VCaP (cell line): ENCODE data around the gene PPP4C.

Experiments
- H3K27ac ChIP-seq: fragments of 450-650 bp; 2 replicates; pipeline ENCODE4 v1.5.1; 2017
- TF ChIP-seq, protein P1 (sequence below): fragments of 450-650 bp; conservative IDR thresholded peaks from 2 replicates; pipeline ENCODE4 v1.5.1; 2017; ENCODE audit warnings: mild to moderate bottlenecking, moderate library complexity

Gene PPP4C

DNA sequence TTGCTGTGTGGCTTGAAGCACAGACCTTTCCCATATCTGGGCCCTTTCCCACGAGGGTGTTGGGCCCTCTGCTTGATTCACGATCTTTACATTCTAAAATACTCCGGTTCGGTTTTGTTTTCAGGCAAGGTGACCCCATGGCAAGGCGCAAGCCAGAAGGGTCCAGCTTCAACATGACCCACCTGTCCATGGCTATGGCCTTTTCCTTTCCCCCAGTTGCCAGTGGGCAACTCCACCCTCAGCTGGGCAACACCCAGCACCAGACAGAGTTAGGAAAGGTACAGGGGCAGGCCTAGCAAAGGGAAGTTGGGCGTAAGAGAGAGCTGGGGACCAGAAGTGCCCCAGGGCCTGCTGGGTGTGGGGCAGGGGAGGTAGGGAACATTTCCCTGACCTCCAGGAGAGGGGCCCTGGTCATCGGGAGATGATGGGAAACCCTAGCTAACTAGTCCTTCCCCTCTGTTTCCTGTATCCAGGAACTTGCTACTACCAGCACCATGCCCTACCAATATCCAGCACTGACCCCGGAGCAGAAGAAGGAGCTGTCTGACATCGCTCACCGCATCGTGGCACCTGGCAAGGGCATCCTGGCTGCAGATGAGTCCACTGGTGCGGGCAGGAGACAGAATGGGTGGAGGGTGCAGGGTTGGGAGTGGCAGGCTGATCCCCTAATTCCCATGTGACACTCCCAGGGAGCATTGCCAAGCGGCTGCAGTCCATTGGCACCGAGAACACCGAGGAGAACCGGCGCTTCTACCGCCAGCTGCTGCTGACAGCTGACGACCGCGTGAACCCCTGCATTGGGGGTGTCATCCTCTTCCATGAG is 8.8 kb upstream of the PPP4C start:
- H3K27ac ChIP-seq, result peak overlapping the region; percentile 93
- TF ChIP-seq, protein P1, sequence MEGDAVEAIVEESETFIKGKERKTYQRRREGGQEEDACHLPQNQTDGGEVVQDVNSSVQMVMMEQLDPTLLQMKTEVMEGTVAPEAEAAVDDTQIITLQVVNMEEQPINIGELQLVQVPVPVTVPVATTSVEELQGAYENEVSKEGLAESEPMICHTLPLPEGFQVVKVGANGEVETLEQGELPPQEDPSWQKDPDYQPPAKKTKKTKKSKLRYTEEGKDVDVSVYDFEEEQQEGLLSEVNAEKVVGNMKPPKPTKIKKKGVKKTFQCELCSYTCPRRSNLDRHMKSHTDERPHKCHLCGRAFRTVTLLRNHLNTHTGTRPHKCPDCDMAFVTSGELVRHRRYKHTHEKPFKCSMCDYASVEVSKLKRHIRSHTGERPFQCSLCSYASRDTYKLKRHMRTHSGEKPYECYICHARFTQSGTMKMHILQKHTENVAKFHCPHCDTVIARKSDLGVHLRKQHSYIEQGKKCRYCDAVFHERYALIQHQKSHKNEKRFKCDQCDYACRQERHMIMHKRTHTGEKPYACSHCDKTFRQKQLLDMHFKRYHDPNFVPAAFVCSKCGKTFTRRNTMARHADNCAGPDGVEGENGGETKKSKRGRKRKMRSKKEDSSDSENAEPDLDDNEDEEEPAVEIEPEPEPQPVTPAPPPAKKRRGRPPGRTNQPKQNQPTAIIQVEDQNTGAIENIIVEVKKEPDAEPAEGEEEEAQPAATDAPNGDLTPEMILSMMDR, result no peak

DNA sequence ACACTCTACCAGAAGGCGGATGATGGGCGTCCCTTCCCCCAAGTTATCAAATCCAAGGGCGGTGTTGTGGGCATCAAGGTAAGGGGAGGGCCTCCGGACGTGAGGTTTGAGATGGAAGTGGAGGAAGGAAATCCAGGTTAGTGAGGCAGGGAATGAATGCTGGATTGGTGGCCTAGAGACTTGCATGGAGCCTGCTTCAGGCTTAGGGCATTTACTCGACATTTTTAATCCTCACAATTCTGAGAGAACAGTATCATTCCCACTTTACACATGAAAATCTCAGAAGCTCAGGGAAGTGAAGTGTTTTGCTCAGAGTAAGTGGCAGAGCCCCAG is 8.2 kb upstream of the PPP4C start:
- peak overlapping the region; percentile 93; the same call in 1 of the 2 replicates for H3K27ac ChIP-seq
- TF ChIP-seq, protein P1, result no peak

DNA sequence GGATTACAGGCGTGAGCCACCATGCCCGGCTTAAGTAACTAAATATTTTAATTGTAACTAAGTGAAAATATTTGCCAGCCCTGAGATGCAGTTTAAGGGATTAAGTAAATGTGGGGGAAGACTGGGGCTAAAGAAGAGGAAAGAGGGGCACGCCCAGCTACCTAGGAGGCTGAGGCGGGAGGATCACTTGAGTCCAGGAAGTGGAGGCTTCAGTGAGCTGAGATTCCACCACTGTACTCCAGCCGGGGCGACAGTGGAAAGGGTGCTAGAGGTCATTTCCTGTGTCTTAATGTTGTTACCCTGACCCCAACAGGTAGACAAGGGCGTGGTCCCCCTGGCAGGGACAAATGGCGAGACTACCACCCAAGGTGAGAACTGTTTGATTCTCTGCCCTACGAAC is 7.5 kb upstream of the PPP4C start:
- TF ChIP-seq, protein P1, result no peak
- peak overlapping the region; percentile 93; the same call in 1 of the 2 replicates for H3K27ac ChIP-seq

DNA sequence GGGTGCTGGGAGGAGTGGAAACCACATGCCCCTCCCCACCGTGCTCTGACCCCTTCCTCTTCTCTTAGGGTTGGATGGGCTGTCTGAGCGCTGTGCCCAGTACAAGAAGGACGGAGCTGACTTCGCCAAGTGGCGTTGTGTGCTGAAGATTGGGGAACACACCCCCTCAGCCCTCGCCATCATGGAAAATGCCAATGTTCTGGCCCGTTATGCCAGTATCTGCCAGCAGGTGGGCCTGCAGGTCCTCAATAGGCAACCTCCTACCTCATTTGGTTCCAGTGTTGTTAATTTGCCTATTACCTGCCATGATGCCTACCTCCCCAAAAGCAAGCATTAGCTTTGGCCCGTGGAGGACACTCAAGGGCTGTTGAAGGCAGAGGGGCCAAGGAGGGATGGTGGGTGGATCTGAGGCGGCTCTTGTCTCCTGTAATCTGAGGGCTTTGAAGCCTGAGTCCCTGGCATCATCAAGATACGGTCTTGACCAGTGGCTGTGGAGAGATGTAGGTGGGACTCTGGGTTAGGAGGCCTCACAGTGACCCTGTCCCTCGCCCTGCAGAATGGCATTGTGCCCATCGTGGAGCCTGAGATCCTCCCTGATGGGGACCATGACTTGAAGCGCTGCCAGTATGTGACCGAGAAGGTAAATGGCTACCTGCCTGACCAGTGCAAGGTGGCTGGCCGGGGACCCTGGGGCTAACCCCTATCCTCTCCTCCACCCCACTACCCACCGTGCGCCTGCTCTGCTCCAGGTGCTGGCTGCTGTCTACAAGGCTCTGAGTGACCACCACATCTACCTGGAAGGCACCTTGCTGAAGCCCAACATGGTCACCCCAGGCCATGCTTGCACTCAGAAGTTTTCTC is 6.8 kb upstream of the PPP4C start:
- TF ChIP-seq, protein P1, result peak; percentile 58
- H3K27ac ChIP-seq, result no peak overlapping the region

DNA sequence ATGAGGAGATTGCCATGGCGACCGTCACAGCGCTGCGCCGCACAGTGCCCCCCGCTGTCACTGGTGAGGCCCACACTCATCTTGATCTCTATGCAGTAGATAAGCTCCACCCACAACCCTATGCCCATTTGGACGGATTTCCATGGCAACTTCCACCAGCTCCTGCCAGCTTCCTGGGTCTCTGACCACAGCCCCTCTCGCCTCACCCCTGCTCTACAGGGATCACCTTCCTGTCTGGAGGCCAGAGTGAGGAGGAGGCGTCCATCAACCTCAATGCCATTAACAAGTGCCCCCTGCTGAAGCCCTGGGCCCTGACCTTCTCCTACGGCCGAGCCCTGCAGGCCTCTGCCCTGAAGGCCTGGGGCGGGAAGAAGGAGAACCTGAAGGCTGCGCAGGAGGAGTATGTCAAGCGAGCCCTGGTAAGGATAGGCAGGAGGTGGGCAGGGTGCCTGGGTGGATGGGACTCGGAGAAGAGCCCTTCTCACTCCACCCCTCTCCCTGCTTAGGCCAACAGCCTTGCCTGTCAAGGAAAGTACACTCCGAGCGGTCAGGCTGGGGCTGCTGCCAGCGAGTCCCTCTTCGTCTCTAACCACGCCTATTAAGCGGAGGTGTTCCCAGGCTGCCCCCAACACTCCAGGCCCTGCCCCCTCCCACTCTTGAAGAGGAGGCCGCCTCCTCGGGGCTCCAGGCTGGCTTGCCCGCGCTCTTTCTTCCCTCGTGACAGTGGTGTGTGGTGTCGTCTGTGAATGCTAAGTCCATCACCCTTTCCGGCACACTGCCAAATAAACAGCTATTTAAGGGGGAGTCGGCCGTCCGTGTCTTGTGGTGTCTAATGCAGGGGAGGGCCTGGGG is 6.0 kb upstream of the PPP4C start:
- H3K27ac ChIP-seq, result no peak overlapping the region
- TF ChIP-seq, protein P1, result no peak

DNA sequence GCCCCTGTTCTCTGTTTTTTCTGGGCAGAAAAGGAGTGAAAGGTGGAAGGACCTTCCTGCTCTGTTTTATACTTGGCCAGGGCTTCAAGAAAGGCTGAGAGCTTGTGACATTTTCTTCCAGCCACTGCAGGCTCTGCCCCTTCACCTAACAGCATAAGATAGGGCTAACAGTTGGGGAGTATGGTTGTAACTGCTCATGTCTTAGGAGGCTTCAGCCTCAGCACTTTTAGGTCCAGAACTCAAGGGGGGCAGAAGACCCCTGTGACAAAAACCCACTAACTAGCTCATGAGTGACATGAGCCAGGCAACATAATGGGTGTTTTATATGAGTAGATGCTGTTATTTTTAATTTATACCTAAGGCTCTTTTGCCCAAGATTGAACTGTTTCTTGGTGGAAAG is 5.3 kb upstream of the PPP4C start:
- H3K27ac ChIP-seq, result no peak overlapping the region
- TF ChIP-seq, protein P1, result no peak

DNA sequence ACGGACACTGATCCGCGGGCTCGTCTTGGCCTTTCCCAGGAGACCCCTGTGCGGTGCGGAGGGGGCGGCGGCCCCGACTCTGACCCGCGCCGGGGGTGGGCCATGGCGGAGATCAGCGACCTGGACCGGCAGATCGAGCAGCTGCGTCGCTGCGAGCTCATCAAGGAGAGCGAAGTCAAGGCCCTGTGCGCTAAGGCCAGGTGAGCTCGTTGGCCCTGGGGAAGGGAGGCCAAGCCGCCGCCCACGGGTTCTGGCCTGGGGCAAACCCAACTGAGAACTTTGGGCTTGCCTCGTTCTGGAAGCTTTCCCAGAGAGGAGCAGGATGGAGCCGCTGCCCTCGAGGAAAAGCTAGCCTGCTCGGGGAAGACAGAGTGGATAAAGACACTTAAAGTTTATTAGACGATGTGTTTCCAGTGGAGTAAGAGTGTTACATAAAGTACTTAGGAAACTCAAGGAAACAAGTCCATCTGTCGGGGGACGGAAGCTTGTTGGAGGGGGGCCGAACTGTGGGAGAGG is 540 bp downstream of the PPP4C start:
- TF ChIP-seq, protein P1, result no peak
- peak overlapping the region; percentile 72 for H3K27ac ChIP-seq
